Activated CD4-positive, alpha-beta T cell treated with anti-CD3 and anti-CD28 coated beads for 1 hour (primary cell): ENCODE measurements around the gene VPS26A.

Experiments used
- DNase-seq: peaks from one replicate; pipeline ENCODE4 v3.0.0-alpha.2; 2020

VPS26A gene

GRCh38 chr10:69179089-69179742 lies 55.2 kb downstream of the VPS26A start:
- DNase-seq: peak; percentile 10

GRCh38 chr10:69179743-69180524 lies 56.0 kb downstream of the VPS26A start, which contains the start of gene SUPV3L1:
Gene SUPV3L1, plus strand, starts transcription at chr10:69180234. Its CDS starts 58 bp downstream, at chr10:69180292.
- DNase-seq: peak; percentile 77

GRCh38 chr10:69180525-69181204 lies 56.7 kb downstream of the VPS26A start:
- no peak for DNase-seq

GRCh38 chr10:69181433-69181832 lies 57.5 kb downstream of the VPS26A start:
- no peak for DNase-seq

DNA sequence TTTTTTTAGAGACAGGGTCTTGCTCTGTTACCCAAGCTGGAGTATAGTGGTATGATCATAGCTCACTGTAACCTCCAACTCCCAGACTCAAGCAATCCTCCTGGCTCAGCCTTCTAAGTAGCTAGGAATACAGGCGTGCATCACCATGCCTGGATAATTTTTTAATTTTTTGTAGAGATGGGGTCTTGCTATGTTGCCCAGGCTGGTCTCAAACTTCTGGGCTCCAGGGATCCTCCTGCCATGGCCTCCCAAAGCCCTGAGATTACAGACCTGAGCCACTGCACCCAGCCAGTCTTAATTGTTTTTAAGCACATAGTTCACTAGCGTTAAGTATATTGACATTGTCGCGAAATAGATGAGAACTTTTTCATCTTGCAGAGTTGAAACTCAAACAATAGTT lies 58.0 kb downstream of the VPS26A start:
- DNase-seq: no peak

- no peak for DNase-seq
Observed at GRCh38 chr10:69186524-69186923, 62.5 kb downstream of the VPS26A start.

GRCh38 chr10:69201045-69201444 lies 77.1 kb downstream of the VPS26A start:
- no peak for DNase-seq

GRCh38 chr10:69202332-69202731 lies 78.4 kb downstream of the VPS26A start:
- no peak for DNase-seq

GRCh38 chr10:69208761-69209160 lies 84.8 kb downstream of the VPS26A start:
- DNase-seq: no peak

- DNase-seq: no peak
Observed at GRCh38 chr10:69209787-69210484, 86.0 kb downstream of the VPS26A start.

DNA sequence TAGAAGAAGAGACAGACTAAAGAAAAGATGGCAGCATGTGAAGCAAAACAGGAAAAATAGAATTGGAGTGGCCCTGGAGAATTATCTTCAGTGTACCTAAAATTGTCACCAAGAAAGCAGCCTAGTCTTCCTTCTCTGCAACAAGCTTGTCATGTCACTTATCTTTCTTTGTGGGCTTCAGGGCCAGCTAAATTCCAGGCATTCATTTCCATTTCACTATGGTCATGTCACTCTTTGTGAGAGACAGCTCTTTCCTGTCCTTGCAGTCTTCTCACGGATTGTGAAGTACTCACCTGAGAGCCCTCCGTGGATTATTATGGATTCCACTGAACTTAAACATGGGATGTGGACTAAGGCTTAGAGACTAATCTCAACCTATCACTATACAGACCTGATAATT lies 87.1 kb downstream of the VPS26A start:
- no peak for DNase-seq

DNA sequence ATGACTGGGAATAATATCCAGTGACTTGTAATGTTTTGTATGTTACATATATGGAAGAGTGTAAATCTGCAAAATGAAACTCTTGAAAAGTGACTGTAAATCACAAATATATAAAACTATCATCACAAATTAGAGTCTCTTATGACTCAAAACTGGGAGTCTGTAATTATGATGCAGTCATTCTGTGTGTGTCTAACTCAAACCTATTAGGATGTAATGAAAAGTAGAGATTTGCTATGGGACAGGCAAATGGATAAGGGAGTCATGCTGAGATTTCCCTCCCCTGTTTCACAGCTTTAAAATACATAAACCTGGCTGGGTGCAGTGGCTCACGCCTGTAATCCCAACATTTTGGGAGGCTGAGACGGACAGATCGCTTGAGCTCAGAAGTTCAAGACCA lies 87.5 kb downstream of the VPS26A start:
- DNase-seq: no peak

GRCh38 chr10:69213591-69214311 lies 89.8 kb downstream of the VPS26A start:
- no peak for DNase-seq

GRCh38 chr10:69214666-69215131 lies 90.7 kb downstream of the VPS26A start:
- no peak for DNase-seq

- no peak for DNase-seq
Observed at GRCh38 chr10:69215405-69216171, 91.6 kb downstream of the VPS26A start.

- no peak for DNase-seq
Observed at GRCh38 chr10:69216577-69217118, 92.7 kb downstream of the VPS26A start.

DNA sequence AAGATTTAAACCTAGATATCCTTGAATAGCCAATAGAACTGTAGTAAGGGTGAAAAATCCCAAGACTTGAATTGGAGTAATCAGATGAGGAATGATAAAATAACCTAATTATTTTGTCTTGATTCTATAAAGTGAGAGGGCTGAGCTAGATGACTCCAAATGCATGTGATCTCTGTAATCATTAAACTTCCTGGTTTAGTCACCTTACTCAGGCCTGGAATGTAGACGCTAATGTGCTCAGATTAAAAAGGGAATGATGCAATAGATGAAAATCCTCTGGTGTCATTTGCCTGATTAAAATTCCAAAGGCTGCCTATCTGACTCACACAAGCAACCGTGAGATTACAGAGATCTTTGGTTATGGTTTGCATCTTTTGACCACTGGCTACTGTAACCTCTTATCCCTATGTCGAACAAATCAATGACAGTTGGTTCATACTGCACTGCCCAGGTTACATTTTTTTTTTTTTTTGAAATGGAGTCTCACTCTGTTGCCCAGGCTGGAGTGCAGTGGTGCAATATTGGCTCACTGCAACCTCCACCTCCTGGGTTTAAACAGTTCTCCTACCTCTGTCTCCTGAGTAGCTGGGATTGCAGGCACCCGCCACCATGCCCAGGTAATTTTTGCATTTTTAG lies 93.3 kb downstream of the VPS26A start:
- no peak for DNase-seq

- DNase-seq: no peak
Observed at GRCh38 chr10:69218831-69219230, 94.9 kb downstream of the VPS26A start.

DNA sequence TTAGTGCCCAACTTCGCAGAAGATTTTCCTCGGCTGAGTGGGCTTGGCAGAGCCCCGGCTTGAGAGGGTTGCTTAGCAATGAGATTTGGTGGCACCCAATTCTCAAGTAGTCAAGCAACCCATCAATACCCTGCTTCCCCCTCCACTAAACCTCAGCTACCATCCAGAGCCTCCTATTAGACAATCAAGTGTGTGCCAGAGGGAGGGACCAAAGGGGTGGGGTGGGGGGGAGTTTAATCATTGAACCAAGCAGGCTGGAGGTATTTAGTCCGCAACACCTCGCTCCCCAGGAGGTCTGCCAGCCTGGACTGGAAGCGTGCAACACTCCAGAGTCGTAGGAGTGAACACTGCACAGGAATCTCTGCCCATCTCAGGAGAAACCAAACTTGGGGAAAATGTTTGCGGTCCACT lies 96.1 kb downstream of the VPS26A start, which contains the start of gene HKDC1:
HKDC1 (plus strand) TSS at position 292 of the 411 bp plus-strand sequence; CDS start at position 396, 104 bp downstream.
- DNase-seq: no peak

DNA sequence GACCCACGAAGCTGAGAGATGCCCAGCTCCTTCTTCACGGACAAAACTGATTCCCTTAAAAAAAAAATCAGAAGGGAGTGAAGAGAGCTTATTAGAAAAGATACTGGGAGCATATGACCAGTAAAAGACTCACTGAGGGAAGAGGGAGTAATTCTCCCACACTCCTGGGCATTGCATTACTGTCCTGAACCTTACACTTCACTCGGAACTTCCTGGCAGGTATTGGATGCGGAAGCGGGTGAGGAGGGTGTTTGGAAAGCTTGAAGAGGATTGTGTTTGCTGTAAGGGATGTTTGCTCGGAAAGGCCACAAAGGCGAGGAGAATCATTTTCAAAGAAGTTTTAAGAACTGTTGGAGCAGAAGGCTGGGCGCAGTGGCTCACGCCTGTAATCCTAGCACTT lies 96.5 kb downstream of the VPS26A start:
- DNase-seq: no peak
